ENCODE data around the gene HEG1. TPM values are rescaled to one million over a fixed set of nuclear protein-coding genes. Genes with fewer than 3 reads are reported as not detected.

HEG1 gene
- total and polyA plus RNA-seq, 2 experiments from 2014 or later: 27.2 to 27.3 TPM

DNA sequence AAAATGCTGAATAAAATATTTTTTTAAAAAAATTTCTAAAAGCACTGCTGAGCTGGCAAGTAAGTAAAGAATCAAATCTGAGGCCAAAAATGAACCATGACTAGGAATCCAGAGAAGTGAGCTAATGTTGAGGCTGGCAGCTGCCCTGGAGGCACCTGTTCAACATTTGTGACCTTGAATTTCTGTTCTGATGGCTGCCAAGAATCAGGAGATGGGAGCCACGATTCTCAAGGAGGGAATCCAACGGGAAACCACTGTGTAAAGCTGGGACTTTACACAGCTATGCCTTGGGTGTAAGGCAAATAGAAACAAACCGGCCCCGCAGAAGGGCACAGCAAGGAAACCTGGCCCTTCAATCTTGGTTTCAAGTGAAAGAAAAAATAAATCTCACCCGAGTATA, 22.7 kb downstream of the HEG1 start:
- H3K9me3 ChIP-seq (ENCODE audit: low read depth): peaks cover 4% of the 10 kb centered on the region
- no peaks in the 10 kb centered on the region for H4K20me1 ChIP-seq (ENCODE audit: insufficient read depth, poor library complexity, severe bottlenecking)
- H3K79me2 ChIP-seq: peaks cover 17% of the 10 kb centered on the region
- WGBS (ENCODE audit: low lambda C conversion rate, missing lambda C conversion rate): 93% methylated on average over 5 of the region's 5 CpGs
- no peak overlapping the region for H3K27ac ChIP-seq
- H3K9me2 ChIP-seq (replicated peaks; ENCODE audit: insufficient read depth): no peaks in the 10 kb centered on the region
- H3K4me1 ChIP-seq (ENCODE audit: insufficient read depth): no peaks in the 10 kb centered on the region
- no peak overlapping the region for H2AFZ ChIP-seq
- no peak overlapping the region for H3K4me2 ChIP-seq
- TF ChIP-seq, protein P1, sequence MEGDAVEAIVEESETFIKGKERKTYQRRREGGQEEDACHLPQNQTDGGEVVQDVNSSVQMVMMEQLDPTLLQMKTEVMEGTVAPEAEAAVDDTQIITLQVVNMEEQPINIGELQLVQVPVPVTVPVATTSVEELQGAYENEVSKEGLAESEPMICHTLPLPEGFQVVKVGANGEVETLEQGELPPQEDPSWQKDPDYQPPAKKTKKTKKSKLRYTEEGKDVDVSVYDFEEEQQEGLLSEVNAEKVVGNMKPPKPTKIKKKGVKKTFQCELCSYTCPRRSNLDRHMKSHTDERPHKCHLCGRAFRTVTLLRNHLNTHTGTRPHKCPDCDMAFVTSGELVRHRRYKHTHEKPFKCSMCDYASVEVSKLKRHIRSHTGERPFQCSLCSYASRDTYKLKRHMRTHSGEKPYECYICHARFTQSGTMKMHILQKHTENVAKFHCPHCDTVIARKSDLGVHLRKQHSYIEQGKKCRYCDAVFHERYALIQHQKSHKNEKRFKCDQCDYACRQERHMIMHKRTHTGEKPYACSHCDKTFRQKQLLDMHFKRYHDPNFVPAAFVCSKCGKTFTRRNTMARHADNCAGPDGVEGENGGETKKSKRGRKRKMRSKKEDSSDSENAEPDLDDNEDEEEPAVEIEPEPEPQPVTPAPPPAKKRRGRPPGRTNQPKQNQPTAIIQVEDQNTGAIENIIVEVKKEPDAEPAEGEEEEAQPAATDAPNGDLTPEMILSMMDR (IDR thresholded peaks at IDR 0.05; ENCODE audit: poor library complexity): no peak
- TF ChIP-seq EZH2 (IDR thresholded peaks at IDR 0.05; ENCODE audit: borderline replicate concordance) (no peak), EZH2phosphoT487 (IDR thresholded peaks at IDR 0.05; ENCODE audit: low read depth, severe bottlenecking, unreplicated experiment) (no peak)
- H3K4me3 ChIP-seq: no peak overlapping the region
- no peaks in the 10 kb centered on the region for H3K27me3 ChIP-seq
- H3K36me3 ChIP-seq (replicated peaks; ENCODE audit: insufficient read depth, low read depth): no peaks in the 10 kb centered on the region
- no peak for DNase-seq (ENCODE audit: low spot score)

DNA sequence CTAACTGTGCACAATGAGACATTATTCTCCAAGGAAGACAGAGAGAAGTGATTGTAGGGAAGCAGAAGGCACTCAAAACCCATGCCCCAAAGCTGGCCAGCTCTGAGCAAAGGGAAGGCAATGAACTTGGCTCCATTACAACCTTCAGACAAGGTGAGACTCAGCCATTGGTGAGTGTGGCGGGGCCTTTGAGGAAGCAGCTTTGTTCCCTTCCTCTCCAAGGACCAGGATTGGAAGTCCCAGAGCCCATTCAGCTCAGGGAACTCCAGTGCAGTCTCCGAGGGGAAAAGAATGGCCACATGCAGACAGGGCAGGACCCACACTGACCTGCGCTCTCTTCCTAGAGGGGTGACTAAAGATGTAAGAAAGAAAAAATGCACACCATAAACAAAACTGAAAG, 23.1 kb downstream of the HEG1 start:
- no peaks in the 10 kb centered on the region for H4K20me1 ChIP-seq (ENCODE audit: insufficient read depth, poor library complexity, severe bottlenecking)
- TF ChIP-seq EZH2 (IDR thresholded peaks at IDR 0.05; ENCODE audit: borderline replicate concordance) (no peak), EZH2phosphoT487 (IDR thresholded peaks at IDR 0.05; ENCODE audit: low read depth, severe bottlenecking, unreplicated experiment) (no peak)
- TF ChIP-seq, protein P1 (IDR thresholded peaks at IDR 0.05; ENCODE audit: poor library complexity): no peak
- no peak overlapping the region for H3K4me3 ChIP-seq
- H3K4me1 ChIP-seq (ENCODE audit: insufficient read depth): no peaks in the 10 kb centered on the region
- H3K36me3 ChIP-seq (replicated peaks; ENCODE audit: insufficient read depth, low read depth): no peaks in the 10 kb centered on the region
- WGBS (ENCODE audit: low lambda C conversion rate, missing lambda C conversion rate): 92% methylated on average over 3 of the region's 3 CpGs
- H3K27me3 ChIP-seq: no peaks in the 10 kb centered on the region
- H3K4me2 ChIP-seq: no peak overlapping the region
- peaks cover 17% of the 10 kb centered on the region for H3K79me2 ChIP-seq
- no peak overlapping the region for H3K27ac ChIP-seq
- no peak overlapping the region for H2AFZ ChIP-seq
- no peaks in the 10 kb centered on the region for H3K9me2 ChIP-seq (replicated peaks; ENCODE audit: insufficient read depth)
- peaks cover 4% of the 10 kb centered on the region for H3K9me3 ChIP-seq (ENCODE audit: low read depth)
- DNase-seq (ENCODE audit: low spot score): no peak

DNA sequence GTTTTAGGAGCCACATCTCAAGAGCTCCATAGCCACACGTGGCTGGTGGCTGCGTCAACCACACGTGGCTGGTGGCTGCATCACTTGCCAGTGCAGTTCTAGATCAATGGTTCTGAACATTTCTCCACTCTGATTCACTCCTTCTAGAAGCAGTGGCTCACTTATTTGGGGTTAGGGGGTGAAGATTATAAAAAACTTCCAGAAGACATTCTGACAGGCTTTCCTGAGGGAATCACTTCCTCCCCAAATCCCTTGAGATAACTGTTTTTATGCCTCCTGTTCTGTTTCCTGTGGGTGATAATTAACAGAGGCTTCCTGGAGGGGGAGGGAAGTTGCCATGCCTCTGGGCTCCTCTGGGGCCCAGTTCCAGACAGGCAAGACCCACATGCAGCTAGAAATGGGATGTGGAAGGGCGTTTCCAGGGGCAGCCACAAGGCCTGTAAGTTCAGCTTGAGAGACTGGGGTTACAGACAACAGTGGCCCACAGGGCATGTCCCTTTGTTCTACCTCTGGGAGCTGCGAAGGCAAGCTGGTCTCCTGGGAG, 23.6 kb downstream of the HEG1 start:
- no peak for DNase-seq (ENCODE audit: low spot score)
- Histone ChIP-seq H3K4me2 (no peak overlapping the region), H3K4me3 (no peak overlapping the region), H3K9me2 (replicated peaks; ENCODE audit: insufficient read depth) (no peaks in the 10 kb centered on the region), H3K27ac (no peak overlapping the region), H3K9me3 (ENCODE audit: low read depth) (peaks cover 4% of the 10 kb centered on the region), H3K36me3 (replicated peaks; ENCODE audit: insufficient read depth, low read depth) (no peaks in the 10 kb centered on the region), H4K20me1 (ENCODE audit: insufficient read depth, poor library complexity, severe bottlenecking) (no peaks in the 10 kb centered on the region), H3K79me2 (peaks cover 17% of the 10 kb centered on the region), H3K4me1 (ENCODE audit: insufficient read depth) (no peaks in the 10 kb centered on the region), H2AFZ (no peak overlapping the region), H3K27me3 (no peaks in the 10 kb centered on the region)
- WGBS (ENCODE audit: low lambda C conversion rate, missing lambda C conversion rate): 61% methylated on average over 5 of the region's 5 CpGs
- TF ChIP-seq EZH2phosphoT487 (IDR thresholded peaks at IDR 0.05; ENCODE audit: low read depth, severe bottlenecking, unreplicated experiment) (no peak), EZH2 (IDR thresholded peaks at IDR 0.05; ENCODE audit: borderline replicate concordance) (no peak)
- TF ChIP-seq, protein P1 (IDR thresholded peaks at IDR 0.05; ENCODE audit: poor library complexity): no peak
